Hematopoietic multipotent progenitor cell treated with erythropoietin and hydrocortisone succinate and interleukin-3 and kit ligand, for 4 days (in vitro differentiated cells): ENCODE measurements around the gene SZT2.
"Not testable (repeated sequence)": the region's sequence is repeated elsewhere in the genome, so short reads cannot be mapped to it uniquely, and the experiment has no call there.

Experiments
- DNase-seq: peaks from one replicate; pipeline ENCODE4 v3.0.0-alpha.2; 2015

SZT2 gene

DNA sequence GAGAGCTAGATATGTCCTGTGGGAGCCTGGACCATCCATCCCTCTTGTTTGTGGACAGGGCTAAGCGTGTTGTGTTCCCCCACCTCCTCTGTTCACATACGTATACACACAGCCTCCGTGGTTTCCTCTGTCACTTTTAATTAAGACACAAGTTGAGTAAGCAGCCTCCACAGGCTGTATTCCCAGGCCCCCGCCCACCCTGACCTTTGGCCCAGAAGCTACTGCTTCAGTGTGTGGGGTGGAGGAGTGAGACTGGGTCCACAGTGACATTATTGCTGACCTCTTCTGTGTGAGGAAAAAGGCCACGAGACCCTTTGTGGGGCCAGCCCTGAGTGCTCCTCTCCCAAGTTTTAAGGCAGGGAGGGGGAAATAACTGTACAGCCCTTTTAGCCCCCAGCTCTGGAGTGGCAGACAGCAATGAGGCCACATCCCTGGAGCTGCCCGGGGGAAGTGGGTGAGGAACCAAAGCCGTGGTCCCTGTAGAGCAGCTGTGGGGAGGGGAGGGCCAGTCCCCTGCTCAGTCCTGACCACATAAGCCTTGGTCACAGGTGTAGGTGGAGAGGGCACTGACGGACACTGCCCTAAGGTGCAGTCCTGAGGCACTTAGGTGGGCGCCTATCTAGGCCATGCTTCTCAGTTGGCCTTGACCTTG, 26.3 kb upstream of the SZT2 start:
- no peak for DNase-seq

DNA sequence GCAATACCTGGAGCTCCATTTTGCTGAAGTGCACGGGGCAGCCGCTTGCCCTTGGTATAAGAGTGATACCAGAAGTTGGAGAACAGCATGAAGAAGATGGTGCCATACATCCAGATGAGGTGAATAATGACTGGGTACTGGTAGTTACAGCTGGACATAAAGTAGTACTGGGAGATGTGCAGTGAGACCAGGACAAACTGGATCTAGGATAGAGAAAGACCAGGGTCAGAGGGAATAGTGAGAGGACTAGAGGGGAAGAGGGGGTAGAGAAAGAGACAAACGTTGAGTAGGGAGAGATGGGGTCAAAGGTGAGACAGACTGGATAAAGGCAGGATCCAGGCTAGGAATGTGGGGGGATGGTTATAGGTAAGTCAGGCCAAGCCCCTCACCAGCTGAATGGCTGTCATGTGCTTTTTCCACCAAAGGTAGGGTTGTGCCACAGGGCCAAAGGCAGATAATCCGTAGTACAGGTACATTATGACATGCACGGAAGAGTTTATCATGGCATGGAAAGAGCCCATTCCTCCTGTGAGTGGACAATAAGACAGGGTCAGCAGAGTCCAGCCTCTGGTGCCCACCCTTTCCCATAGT, 25.7 kb upstream of the SZT2 start:
- no peak for DNase-seq

DNA sequence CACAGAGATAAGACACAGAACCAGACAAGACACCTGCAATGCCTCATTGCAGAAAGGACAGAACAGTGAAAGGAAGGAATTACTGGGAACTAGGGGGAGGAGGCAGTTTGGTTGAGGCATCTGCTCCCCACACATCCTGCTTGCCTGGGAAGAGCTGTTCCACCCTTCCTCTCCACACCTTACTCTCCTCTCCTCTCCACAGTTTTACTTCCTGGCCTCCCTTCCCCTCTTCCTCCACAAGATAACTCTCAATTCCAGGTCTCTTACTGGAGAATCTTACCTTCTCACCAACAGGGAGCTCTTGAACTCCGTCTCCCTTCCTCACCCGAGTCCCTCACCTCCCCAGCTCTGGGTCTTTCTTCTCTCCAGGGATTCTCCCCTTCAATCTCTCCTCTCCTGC, 24.0 kb upstream of the SZT2 start:
- no peak for DNase-seq

DNA sequence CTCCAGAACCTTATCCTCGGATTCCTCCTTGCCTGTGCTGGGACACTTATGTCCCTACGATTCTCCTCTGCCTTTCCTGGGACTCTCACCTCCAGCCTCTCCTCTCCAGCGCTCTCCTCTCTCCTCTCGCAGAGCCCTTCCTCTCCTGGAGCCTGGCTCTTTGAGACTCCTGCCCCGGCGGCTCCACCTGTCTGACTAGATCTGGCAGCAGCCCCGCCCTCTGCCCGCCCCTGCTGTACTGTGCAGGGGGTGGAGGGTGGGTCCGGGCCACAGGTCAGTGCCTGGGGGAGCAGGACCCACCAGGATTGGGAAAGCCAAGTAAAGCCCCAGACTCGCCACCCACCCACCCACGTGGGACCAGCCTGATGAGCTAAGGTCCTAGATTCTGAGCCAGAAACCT, 23.5 kb upstream of the SZT2 start:
- no peak for DNase-seq

DNA sequence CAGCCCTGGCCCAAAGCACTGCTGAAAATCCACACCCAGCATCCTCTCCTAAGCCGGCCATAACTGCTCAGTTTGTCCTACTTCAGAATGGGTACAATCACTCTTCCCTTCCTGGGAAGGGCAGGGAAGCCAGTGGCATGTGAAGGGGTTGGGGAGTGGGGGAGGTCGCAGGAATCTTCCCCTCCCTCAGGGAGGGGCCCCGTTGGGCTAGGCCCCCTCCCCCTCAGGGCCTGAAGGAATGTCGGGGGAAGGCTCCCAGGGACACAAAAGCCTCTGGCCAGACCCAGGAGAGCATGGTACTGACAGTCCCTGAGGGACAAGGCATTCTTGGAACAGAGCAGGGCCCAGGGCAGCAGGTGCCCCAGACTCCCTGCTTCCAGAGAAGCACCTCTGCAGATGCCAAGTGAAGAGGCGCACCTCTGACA, 23.1 kb upstream of the SZT2 start:
- DNase-seq = no peak

DNA sequence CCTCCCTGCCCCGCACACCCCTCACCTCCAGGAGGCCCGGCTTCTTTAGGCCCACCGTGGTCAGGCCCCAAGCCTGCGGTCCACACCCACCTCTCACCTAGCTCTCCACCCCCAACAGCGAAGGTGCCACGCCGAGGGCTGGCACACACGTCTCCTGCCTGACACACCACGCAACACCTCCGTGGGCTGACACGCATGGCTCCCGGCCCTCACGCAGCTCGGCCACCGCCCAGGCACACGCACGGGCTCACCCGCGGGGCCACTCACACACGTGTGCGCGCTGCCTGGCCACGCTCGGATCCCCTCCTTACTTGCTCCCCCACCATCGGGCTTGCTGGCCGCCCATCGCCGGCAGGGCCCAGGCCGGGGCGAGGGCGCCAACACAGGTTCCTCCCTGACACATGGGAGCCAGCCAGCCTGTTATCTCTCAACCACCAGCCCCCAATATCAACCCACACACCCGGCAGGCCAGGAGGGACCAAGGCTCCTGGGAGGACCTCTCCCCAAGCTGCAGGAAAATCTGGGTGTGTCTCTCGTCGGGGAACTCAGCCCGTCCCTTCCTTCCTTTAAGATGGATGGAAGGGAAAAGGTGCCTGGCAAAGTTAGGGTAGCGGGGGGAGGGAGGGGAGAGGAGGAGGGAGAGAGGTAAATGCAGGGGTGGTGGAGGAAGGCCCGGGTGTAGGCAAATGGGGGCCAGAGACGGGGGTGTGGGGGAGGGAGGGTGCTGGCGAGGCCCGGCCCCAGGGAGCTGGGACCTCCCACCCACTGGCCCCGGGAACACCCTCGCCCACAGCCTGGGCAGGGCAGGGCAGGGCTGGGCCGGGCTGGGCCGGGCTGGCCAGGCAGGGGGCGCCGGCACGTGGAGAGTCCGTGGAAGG, 22.4 kb upstream of the SZT2 start:
- DNase-seq = peak; percentile 94

DNA sequence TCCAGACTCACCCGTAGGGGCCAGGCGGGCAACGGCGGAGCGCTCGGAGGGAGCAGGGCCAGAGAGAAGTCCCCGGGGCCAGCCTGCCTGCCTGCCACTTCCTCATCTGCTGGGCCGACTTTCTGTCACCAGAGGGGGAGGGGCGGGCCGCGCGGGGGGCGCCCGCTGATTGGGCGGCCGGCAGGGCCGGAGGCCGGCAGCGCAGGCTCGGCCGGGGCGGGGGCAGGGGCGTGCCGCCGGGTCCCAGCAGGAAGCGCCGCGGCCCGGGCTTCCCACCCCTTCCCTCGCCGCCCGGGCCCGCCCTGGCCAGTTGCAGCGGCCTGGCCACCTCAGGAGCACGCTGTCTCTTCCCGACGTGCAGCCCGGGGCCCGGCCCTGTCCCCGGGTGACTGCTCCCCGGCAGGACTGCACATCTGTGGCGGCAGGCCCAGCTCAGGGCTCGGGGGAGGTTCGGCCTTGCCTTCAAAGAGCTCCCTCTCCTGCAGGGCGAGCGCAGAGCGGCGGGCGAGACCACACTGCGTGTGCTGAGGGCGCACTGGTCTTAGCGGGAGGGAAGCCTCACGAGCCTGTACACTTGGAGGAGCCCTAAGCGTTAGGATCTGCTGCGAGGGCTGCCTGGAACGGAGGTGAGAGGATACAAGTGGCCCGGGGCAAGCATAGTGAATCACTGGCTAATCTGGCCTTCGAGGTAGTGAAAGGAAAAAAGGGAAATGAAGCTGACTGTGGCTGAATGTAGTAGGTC, 21.6 kb upstream of the SZT2 start, which contains the start of gene ELOVL1:
Gene ELOVL1 (minus strand): TSS at position 108 of the 742 bp plus-strand sequence. CDS start 2,402 bp downstream, outside the sequence.
- DNase-seq = peak; percentile 97

DNA sequence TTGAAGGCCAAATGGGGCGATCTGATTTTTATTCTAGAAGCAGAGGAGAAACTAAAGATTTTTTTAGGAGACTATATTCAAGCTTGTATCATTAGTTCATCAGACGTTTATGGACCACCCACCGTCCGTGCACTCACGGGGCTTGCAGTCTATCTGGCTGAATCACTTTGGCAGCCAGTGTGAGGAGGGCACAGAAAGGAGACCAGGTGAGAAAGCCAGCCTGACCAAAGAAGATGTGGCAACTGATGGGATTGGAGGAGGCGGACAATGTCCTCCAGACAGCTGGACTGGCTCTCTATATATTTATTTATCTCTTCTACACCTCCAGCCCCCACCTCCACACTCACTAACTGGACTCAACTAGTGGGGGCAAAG, 21.1 kb upstream of the SZT2 start:
- DNase-seq = no peak

- DNase-seq = not testable (repeated sequence)
Measured at GRCh38 chr1:43369779-43370178, 19.9 kb upstream of the SZT2 start.

- no peak for DNase-seq
Measured at GRCh38 chr1:43370564-43370963, 19.1 kb upstream of the SZT2 start.

- no peak for DNase-seq
Measured at GRCh38 chr1:43372172-43372571, 17.5 kb upstream of the SZT2 start.

DNA sequence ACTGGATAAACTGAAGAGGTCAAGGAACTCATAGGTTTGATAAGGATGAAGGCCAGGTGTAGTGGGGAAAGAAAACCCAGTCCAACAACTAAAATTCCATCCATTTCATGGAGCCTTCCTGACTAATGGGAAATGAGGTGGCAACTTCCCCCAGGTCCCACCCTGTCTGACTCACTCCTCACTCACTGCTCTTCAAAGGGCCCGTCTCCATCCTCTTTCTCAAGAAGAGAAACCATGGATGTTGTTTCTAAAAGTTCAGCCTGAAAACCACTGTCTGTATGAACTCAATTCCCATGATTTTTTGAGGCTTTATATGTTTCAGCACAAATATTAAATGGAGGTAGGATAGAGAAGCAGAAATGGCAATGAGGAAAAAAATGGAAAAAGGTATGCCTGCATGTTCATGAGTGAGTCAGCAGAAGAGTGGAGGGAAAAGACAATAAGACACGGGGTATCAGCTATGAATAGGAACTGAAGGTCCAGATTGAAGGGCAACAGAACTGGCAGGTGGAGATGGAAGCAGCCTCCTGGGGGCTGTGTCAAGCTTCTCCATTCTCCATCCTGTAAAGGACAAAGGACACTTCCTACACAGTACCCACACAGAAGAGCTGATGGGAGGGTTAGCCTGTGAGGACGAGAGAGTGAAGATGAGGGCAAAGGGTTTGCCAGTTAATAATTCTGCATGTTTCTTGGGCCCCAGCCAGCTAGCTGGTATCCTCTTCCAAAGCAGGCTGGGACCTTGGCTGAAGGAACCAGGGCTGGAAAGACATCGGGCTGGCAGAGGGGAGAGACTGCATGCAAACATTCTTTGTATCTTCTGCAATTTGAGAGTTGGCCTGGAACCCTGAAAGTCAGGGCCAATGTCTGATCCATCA, 16.4 kb upstream of the SZT2 start:
- DNase-seq = no peak

- DNase-seq = no peak
Measured at GRCh38 chr1:43376723-43377235, 12.9 kb upstream of the SZT2 start.

DNA sequence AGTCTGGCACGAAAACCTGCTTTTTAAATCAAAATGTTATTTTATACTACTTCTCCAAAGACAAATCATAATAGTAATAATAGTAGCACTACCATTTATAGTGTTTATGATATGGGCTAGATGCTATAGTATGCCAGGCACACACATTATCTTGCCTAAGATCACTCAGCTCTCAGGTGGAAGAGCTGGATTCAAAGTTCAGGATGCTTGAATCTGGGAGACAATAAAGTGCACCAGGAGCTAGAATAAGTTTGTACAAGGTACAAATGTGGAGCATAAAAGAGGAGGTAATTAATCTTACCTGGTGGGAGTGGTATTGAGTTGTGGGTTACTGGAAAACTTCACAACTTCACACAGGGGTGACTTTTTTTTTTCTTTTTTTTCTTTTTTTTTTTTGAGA, 11.9 kb upstream of the SZT2 start:
- DNase-seq = no peak

DNA sequence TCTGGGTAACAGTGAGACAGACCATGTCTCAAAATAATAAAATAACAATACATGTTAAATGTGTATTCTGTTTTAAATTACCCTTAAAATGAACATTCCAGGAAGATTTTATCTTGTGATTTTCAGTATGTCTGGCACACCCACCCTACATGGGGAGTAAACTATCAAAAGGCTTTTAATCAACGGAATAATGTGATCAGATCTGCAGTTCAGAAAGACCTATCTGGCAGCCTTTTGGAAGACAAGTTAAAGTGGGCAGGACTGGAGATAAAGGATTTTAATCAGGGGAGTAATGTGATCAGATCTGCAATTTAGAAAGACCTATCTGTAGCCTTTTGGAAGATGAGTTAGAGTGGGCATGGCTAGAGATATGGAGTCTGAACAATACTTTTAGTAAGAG, 10.2 kb upstream of the SZT2 start:
- no peak for DNase-seq

DNA sequence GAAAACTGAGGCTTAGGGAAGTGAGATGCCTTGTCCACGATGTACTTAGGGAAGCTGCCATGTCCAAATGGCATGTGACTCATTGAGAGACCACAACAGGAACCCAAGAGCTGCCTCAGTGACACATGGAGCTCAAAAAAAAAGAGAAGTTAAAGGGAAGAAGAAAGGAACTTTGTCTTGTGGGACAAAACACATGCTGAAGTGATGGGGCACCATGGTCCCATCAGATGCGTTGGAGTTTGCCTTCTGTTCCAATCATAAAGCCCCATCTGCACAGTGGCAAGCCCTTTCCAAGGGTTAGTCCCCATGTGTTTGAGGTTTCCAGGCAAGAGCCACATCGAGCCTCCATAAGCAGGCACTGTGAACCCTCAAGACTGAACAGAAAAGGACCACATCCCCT, 8.1 kb upstream of the SZT2 start:
- DNase-seq = peak; percentile 42

DNA sequence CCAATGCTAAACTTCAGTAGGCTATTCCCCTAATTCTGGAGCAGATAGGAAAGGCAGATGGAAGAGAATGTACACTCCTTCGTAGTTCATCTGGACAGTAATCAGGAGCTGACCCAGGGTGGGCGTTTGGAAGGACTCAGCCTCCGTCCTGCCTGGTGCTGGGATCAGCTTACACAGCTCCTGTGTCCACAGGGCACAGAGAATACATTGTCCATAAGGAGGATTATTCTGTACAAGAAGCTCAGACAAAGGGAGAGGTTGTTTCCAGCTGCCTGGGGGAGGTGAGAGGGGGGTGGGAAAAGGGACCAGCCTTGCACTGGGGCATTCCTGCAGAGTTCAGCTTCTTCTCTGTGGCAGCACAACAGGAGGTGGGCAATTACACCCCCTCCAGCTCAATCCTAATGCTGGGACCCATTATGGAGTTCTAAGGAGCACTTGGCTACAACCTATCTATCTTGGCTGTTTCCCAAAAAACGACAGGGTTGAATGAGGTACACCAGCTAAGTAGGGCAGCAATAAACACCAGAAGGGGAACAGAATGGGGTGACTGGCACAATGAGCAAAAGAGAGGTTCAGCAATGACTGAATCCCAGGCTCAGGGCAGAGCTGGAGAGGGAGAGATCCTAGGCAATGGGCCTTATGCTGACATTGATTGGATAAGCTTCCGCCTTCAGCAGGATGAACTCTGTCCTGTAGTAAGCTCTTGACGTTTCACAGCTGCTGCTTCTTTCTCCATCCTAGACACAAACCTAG, 7.5 kb upstream of the SZT2 start:
- DNase-seq = no peak

DNA sequence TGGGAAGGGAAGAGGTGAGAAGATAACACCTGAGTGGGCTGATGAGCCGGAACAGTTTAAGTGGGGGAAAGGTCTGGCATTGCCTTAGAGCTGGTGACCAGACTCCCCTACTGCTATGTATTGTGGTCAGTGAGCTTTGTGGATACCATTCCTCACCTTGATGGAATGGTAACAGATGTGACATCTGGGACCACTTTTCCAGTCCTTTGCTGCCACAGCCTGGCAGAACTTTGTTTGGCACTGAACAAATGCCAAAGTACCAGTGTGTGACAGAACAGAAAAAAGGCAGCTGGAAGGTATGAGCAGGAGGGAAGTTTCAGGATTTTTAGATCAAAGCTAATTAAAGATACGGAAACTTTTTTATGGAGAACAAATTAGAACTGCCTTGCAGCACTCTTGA, 6.2 kb upstream of the SZT2 start:
- peak; percentile 11 for DNase-seq

DNA sequence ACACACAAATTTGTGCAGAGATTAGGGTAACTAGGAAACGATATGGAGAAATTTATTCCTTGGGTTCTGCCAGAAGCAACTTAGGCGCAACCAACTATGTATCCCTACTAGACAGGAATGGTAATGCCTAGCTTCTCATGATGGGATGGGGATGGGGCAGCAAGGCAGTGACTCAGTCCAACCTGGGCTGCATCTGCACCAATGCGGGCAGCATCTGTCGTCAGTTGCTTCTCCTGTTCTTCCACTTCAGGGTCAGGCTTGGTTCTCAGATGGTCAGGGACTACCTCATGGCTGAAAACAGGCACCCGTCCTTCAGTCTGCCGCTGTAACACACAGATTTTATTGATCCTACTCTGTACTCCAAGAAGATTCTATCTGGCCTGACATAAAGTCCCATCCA, 3.0 kb upstream of the SZT2 start:
- DNase-seq = no peak

DNA sequence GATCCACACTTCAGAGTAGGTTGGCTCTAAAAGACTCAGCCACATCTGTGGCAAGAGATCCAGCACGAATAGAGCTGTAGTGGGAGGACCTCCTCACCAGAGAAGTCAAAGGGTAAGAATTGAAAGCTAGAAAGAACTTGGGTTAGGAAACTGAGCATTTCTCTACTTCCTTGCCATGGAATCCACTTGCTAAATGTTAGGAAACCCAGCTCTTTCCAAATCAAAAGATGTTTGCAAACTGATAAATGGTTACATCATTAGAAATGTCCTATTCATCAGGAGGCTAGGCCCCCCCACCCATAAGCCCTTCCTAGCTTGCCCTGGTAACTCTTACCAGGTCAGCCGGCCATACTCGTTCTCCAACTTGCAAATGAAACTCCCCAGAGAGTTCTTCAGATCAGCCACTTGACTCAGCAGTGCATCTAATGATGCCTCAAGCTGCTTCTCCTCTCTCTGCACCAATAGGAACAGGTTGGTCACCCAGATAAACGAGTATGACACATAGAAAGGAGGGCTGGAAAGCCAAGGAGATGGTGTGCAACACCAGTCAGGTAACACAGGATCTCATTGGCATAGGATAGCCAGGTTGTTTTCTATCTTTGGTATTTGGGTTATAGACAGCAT, 1.6 kb upstream of the SZT2 start:
- DNase-seq = no peak

GRCh38 chr1:43388613-43389012, 1.1 kb upstream of the SZT2 start:
- DNase-seq = no peak
